Calu3 (cell line): ENCODE results near the gene GPR158. TPM values are rescaled to one million over a fixed set of nuclear protein-coding genes. Genes with fewer than 3 reads are reported as not detected.

Experiments
- BruUV-seq: library from RNA; stranded (reverse); fragments of 400-500 nt; replicated peaks from 2 replicates; lab custom pipeline; 2021; lab: Mats Ljungman, UMichigan
- CTCF ChIA-PET: fragments of 300-600 bp; sonication (Branson Sonifier 250); formaldehyde crosslinking; loops from one replicate; lab custom pipeline; 2022; ENCODE audit warnings: antibody characterized with exemption; lab: Charles Lee
- DNase-seq: peaks from one replicate; pipeline ENCODE4 v3.0.0; 2022
- H3K27ac Mint-ChIP-seq: one replicate; pipeline ENCODE4 v1.8.0; 2022; ENCODE audit warnings: mixed read lengths; ENCODE audit not compliant: unreplicated experiment
- H3K27me3 Mint-ChIP-seq: one replicate; pipeline ENCODE4 v1.8.0; 2022; ENCODE audit warnings: mixed read lengths; ENCODE audit not compliant: unreplicated experiment
- H3K36me3 Mint-ChIP-seq: one replicate; pipeline ENCODE4 v1.8.0; 2022; ENCODE audit warnings: mild to moderate bottlenecking, moderate library complexity, mixed read lengths; ENCODE audit not compliant: insufficient read depth, unreplicated experiment
- H3K4me1 Mint-ChIP-seq: one replicate; pipeline ENCODE4 v1.8.0; 2022; ENCODE audit warnings: mild to moderate bottlenecking, low read depth, mixed read lengths; ENCODE audit not compliant: unreplicated experiment
- H3K4me3 Mint-ChIP-seq: one replicate; pipeline ENCODE4 v1.8.0; 2022; ENCODE audit warnings: mild to moderate bottlenecking, low read depth, moderate library complexity, mixed read lengths; ENCODE audit not compliant: unreplicated experiment
- H3K9me3 Mint-ChIP-seq: one replicate; pipeline ENCODE4 v1.8.0; 2022; ENCODE audit warnings: low read depth, mixed read lengths; ENCODE audit not compliant: unreplicated experiment
- intact Hi-C: fragments of 100-400 bp; cut with micrococcal nuclease; formaldehyde crosslinking; loops from one replicate; pipeline ENCODE4 v1.10.0; 2022; ENCODE audit not compliant: unreplicated experiment
- total RNA-seq: library from RNA; stranded (reverse); gene quantifications from 2 replicates; pipeline ENCODE4 v1.2.3, GENCODE V29; 2022
- TF ChIP-seq, protein P1 (sequence below): fragments of 200-600 bp; IDR thresholded peaks from one replicate; pipeline ENCODE4 v1.8.0; 2022; ENCODE audit warnings: antibody characterized with exemption; ENCODE audit not compliant: unreplicated experiment

GPR158 gene
- total RNA-seq, 1 experiment from 2014 or later = not detected

DNA sequence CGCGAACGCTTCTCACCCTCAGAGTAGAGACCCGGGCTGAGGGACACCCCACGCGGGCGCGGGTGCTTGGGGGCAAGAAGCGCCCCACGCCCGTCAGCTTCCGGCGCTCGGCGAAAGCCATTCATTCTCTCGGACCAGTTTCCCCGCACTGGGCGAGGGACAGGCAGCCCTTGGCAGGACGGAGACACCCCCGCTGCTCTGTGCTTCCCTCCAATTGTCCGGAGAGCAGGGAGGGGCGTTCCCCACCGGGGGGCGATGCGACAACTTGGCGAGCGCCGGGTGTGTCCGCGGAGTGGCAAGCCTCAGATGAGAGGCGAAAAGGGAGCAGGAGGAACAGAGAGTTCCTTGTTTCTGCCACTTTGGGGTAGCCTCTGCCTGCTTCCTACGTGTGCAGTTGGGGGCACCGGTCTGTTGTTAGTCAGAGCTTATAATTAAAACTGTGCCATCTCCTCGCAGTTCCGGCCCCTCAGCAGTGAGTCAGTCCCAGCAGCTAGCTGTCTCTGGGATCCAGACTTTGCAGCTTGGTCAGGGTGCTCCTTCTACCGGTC is 1.7 kb downstream of the GPR158 start:
- Mint-ChIP-seq H3K36me3 (peaks cover 10% of the 10 kb centered on the region), H3K9me3 (no peaks in the 10 kb centered on the region), H3K4me1 (no peaks in the 10 kb centered on the region), H3K4me3 (peak overlapping the region; percentile 13), H3K27ac (no peak overlapping the region), H3K27me3 (peaks cover 86% of the 10 kb centered on the region)
- CTCF ChIA-PET = no interaction called here
- DNase-seq = no peak
- no TSS peak for BruUV-seq
- intact Hi-C loops = no loop called here
- TF ChIP-seq, protein P1, sequence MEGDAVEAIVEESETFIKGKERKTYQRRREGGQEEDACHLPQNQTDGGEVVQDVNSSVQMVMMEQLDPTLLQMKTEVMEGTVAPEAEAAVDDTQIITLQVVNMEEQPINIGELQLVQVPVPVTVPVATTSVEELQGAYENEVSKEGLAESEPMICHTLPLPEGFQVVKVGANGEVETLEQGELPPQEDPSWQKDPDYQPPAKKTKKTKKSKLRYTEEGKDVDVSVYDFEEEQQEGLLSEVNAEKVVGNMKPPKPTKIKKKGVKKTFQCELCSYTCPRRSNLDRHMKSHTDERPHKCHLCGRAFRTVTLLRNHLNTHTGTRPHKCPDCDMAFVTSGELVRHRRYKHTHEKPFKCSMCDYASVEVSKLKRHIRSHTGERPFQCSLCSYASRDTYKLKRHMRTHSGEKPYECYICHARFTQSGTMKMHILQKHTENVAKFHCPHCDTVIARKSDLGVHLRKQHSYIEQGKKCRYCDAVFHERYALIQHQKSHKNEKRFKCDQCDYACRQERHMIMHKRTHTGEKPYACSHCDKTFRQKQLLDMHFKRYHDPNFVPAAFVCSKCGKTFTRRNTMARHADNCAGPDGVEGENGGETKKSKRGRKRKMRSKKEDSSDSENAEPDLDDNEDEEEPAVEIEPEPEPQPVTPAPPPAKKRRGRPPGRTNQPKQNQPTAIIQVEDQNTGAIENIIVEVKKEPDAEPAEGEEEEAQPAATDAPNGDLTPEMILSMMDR = no peak

DNA sequence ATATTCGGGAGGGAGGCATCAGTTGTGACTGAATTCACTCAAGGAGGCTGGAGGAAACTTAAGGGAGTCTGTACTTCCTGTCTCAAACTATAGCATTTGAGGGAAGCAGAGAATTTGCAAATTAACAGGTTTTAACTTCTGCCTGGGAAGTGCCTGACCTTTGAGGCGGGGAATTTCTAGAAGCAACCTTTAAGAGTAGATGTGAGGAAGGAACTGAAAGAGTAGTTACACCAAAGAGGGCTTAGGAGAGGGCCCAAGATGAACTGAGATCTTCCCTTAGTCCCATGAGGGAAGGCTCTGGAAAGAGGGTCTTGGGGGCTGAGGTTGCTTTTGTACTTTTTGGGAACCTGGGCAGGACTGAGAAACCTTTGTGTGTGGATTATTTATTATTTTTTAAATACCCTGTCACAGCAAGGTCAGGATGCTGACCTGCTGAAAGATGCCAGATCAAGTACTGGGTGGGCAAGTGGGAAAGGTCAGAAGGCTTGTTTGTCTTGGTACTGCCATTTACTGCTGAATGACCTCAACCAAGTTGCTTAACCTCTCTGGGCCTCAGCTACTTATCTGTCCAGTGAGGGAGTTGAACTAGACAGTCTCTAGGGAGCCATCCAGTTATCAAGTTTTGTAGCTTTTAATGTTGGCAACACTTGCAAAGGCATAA is 2.4 kb downstream of the GPR158 start:
- intact Hi-C loops = no loop called here
- H3K36me3 Mint-ChIP-seq = peaks cover 10% of the 10 kb centered on the region
- TF ChIP-seq, protein P1 = no peak
- DNase-seq = no peak
- H3K27ac Mint-ChIP-seq = no peak overlapping the region
- BruUV-seq = no TSS peak
- H3K4me1 Mint-ChIP-seq = no peaks in the 10 kb centered on the region
- H3K9me3 Mint-ChIP-seq = no peaks in the 10 kb centered on the region
- CTCF ChIA-PET = no interaction called here
- peak overlapping the region; percentile 13 for H3K4me3 Mint-ChIP-seq
- peaks cover 79% of the 10 kb centered on the region for H3K27me3 Mint-ChIP-seq

DNA sequence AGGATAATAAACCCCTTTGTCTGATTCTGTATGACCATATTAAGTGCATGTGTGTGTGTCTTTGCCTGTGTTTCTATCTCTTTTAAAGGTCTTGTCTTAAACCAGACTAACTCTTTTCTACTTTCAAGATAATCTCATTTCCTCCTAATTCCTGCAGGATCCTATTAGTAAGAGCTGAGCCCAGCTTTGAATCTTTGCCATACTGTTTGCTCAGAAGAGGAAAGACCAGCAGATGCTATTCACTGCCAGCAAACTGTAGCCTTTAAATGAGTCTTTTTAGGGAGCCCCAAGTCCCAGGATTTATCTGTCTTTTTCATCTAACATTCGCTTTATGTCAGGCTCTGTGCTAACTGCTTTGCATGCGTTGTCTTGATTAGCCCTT is 2.9 kb downstream of the GPR158 start:
- H3K4me3 Mint-ChIP-seq = no peak overlapping the region
- BruUV-seq = no TSS peak
- peaks cover 74% of the 10 kb centered on the region for H3K27me3 Mint-ChIP-seq

DNA sequence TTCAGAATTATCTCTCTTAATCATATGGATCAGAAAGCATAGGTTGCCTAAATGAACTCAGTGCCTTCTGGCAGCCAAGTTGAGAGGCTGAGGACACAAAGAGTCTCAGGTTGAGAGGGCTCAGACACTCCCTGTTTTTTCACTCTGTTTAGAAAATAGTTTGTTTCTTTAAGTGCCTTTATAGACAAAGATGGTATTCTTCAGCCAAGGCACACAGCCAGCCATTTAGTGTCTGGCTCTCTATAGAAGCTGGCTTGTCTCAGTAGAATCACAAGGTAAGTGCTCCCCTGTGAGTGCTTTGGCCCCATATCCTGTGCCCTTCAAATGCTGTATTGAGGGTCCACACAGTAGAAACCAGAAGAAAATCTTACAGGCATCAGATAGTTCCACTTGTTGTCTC is 3.6 kb downstream of the GPR158 start:
- Mint-ChIP-seq H3K27me3 (peaks cover 67% of the 10 kb centered on the region), H3K27ac (no peak overlapping the region), H3K4me1 (no peaks in the 10 kb centered on the region), H3K9me3 (no peaks in the 10 kb centered on the region), H3K4me3 (no peak overlapping the region), H3K36me3 (peaks cover 10% of the 10 kb centered on the region)
- intact Hi-C loops = no loop called here
- DNase-seq = no peak
- no TSS peak for BruUV-seq
- CTCF ChIA-PET = no interaction called here
- TF ChIP-seq, protein P1 = no peak

More for the DNA sequence above, 2.9 kb downstream of the GPR158 start:
- H3K27ac Mint-ChIP-seq = no peak overlapping the region
- H3K36me3 Mint-ChIP-seq = peaks cover 10% of the 10 kb centered on the region
- TF ChIP-seq, protein P1 = no peak
- H3K4me1 Mint-ChIP-seq = no peaks in the 10 kb centered on the region
- intact Hi-C loops = no loop called here
- DNase-seq = no peak
- H3K9me3 Mint-ChIP-seq = no peaks in the 10 kb centered on the region
- CTCF ChIA-PET = no interaction called here
